SH-SY5Y (cell line): ENCODE measurements around the gene PDCD7.

Experiments used
- GATA2 ChIP-seq: IDR thresholded peaks from 2 replicates; pipeline ENCODE4 v1.6.1; 2011; ENCODE audit warnings: mild to moderate bottlenecking, low read depth, low read length
- GATA3 ChIP-seq: IDR thresholded peaks from 2 replicates; pipeline ENCODE4 v1.6.1; 2011; ENCODE audit warnings: low read depth, mild to moderate bottlenecking, low read length, moderate library complexity

Gene PDCD7, protein sequence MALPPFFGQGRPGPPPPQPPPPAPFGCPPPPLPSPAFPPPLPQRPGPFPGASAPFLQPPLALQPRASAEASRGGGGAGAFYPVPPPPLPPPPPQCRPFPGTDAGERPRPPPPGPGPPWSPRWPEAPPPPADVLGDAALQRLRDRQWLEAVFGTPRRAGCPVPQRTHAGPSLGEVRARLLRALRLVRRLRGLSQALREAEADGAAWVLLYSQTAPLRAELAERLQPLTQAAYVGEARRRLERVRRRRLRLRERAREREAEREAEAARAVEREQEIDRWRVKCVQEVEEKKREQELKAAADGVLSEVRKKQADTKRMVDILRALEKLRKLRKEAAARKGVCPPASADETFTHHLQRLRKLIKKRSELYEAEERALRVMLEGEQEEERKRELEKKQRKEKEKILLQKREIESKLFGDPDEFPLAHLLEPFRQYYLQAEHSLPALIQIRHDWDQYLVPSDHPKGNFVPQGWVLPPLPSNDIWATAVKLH

DNA sequence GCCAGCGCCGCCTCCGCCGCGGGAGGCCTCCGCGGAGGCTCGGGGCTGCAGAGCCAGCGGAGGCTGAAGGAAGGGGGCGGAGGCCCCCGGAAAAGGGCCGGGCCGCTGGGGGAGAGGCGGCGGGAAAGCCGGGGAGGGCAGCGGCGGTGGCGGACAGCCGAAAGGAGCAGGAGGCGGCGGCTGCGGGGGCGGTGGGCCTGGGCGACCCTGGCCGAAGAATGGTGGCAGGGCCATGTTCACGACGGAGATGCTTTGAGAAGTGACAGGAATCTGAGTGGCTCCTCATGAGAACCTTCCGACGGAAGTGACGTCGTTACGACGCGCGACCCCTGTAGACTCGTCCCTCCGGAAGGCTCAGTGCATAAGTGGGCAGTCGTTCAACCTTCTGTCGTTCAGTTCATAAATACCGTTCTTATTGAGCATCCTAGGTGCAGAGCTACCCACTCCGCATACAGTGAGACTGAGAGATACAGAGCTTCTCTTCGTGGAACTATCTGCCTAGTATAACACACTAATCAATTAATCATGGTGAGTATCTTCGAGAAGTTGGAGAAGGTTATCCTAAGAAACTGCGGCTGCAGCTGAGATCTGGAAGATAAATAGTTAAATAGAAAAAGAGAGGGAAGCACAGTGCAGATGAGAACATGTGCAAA, at the start of gene PDCD7:
Gene PDCD7 (minus strand): TSS at position 261 of the 653 bp plus-strand sequence. CDS start 27 bp downstream, at position 234.
- TF ChIP-seq GATA3 (peak; percentile 30; the same call in 1 of the 2 replicates), GATA2 (peak; percentile 33; the same call in 1 of the 2 replicates)

DNA sequence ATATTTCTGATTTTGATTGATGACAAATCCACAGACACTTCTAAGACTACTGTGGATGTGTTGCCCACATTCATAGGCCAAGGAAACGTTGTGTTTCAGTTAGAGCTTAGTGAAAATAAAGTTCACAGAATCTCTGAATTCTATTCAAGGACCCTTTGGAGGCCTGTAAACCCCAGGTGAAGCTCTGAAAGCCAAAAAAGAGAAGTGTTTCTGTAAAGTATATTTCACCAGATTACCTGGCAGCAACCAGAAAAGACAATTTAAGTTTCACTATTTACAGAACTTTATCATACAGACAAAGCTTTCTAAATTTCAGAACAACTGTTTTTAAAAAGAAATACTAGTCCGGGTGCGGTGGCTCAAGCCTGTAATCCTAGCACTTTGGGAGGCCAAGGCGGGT, 48.9 kb upstream of the PDCD7 start:
- TF ChIP-seq GATA3 (no peak), GATA2 (no peak)

DNA sequence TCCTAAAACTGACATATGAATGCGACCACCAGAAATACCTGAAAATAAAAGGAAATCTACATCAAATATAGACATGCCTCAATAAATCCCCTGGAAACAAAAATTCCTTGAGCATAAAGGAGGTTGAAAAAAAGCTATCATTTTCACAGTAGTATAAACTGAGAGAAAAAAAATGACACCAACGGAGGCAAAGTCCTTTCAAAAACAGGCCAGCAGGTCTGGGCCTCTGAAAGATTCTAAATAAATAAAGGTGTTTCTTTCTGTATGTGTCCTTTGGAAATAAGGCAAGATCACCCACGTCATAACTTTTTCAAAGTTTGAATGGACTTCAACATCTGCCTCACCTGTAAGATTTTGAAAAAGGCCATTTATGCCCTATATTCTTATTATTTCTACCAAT, 46.6 kb upstream of the PDCD7 start:
- no peak for TF ChIP-seq GATA3

DNA sequence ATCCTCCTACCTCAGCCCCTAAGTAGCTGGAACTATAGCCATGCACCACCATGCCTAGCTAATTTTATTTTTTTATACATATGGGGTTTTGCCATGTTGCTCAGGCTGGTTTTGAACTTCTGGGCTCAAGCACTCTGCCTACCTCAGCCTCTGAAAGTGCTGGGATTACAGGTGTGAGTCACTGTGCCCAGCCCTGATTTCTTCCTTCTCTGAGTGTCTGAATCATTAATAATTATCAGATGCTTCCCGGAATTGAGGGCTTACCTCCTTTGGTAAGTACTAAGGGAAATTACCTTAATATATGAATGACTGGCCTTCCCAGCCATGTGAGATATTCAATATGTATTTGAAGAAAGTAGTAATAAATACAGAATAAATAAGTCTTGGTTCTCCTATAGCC, 44.3 kb upstream of the PDCD7 start:
- TF ChIP-seq GATA3 (no peak), GATA2 (no peak)

DNA sequence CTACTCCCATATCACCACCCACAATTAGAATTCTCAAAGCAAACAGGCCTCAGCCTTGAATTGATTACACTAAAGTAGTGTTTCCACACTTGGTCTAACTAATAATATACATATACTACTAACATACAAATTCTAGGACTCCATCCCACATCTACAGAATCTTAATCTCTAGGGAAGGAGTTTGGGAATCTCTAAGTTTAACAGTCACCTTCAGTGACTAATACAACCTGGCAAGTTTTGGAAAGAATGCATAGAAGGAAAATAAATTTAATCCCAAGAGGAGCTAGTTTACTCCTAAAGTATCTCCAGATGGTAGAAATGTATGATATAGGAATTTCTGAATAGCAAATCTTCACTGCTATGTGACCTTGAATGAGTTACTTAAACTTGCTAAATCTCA, 42.4 kb upstream of the PDCD7 start:
- no peak for TF ChIP-seq GATA2
- no peak for TF ChIP-seq GATA3

DNA sequence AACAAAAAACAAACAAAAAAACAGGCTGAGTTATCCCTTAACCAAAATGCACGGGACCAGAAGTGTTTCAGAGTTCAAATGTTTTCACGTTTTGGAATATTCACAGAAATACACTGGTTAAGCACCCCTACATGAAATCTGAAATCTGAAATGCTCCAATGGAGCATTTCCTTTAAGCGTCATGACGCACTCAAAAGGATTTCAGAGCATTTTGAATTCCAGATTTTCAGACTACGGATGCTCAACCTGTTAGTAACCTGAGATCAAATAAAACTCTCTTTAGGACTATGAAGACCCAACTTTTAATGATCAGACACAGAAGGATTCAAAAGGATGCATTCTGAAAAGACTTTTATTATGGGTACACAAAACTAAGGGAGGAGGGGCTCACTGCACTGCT, 41.9 kb upstream of the PDCD7 start:
- TF ChIP-seq GATA2, result no peak
- TF ChIP-seq GATA3, result no peak

DNA sequence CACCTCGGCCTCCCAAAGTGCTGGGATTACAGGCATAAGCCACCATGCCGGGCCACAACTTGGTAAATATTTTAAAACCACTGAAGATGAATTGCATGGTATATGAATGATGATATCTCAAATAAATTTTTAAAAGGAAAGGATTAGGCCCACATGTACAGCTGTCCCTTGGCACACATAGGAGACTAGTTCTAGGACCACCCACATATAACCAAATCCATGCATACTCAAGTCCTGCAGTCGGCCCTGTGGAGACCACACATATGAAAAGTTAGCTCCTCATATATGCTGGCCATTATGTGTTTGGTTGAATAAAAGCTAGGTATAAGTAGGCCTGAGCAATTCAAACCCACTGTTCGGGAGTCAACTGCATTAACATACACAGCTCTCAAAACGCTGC, 40.9 kb upstream of the PDCD7 start:
- TF ChIP-seq GATA2 (no peak), GATA3 (no peak)

DNA sequence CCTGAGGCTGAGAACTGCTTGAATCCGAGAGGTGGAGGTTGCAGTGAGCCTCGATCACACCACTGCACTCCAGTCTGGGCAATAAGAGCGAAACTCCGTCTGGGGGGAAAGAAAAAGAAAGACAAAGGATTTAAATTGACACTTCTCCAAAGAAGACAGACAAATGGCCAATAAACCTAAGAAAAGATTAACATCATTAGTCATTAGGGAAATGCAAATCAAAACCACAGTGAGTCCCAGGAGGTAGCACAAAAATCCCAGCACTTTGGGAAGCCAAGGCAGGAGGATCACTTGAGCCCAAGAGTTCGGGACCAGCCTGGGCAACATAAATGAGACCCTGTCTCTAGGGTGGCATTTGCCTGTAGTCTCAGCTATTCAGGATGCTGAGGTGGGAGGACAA, 38.9 kb upstream of the PDCD7 start:
- no peak for TF ChIP-seq GATA3
- no peak for TF ChIP-seq GATA2

DNA sequence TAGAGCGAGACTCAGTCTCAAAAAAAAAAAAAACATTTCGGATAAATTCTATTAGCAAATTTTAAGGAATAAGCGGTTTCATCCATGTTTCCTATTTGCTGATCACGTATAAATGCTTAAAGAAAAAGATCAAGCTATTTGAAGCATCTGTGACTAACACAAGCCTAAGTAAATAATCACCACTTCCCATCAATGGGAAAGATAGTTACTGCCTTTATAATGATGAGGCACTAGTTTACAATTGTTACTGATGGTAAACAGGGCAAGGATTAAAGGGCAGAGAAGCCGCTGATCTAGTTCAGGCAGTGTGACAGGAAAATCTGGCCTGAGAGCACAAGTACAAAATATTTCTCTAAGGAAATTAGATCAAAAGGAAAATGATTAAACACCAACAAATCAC, 37.8 kb upstream of the PDCD7 start:
- TF ChIP-seq GATA3 (no peak), GATA2 (no peak)

DNA sequence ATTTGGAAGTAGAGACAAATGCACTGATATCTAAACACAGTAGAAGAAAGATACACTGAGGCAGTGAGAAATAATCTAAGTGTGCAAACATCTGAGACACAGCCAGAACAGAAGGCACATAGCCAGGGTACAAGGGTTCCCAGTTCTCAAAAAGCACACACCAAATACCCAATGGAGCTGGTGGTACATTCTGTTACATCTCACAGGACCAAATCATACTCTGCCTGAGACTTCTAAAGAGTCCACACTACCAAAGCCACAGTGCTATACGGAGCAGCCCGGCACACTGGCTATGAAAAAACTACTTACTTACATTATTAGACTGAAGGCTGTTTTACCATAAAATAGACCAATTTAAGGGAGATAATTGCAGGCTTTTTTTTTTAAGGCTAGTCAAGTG, 32.3 kb upstream of the PDCD7 start:
- TF ChIP-seq GATA2 (no peak), GATA3 (no peak)

DNA sequence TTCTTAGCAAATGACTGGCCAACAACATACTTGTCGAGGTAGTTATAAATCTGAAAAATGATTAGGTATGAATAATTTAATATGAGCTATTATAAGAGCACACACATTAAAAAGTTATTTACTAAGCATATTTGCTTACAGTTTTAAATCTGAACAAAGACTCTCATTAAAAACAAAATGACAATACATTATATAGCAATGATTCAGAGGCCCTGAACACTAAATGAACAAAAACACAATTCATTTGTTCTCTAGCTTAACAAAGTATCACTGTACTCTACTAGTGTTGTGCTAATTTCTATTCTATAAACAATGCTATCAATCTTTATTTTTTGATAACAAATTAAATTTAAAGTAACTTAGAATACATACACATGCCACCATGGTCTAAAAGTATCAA, 30.5 kb upstream of the PDCD7 start:
- no peak for TF ChIP-seq GATA2
- no peak for TF ChIP-seq GATA3

DNA sequence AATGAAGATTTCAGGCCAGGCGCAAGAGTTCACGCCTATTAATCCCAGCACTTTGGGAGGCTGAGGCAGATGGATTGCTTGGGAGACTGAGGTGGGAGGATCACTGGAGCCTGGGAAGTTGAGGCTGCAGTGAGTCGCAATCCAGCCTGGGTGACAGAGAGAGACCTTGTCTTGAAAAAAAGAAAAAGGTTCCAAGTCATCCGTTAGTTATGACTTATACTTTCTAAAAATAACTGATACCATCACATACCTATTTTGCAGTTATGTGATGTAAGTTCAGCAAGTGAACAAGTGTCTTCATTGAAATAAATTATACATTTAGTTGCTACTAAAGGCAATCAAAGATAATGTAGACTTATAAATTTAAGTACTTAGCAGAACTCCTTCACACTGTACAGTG, 29.4 kb upstream of the PDCD7 start:
- no peak for TF ChIP-seq GATA2
- no peak for TF ChIP-seq GATA3

DNA sequence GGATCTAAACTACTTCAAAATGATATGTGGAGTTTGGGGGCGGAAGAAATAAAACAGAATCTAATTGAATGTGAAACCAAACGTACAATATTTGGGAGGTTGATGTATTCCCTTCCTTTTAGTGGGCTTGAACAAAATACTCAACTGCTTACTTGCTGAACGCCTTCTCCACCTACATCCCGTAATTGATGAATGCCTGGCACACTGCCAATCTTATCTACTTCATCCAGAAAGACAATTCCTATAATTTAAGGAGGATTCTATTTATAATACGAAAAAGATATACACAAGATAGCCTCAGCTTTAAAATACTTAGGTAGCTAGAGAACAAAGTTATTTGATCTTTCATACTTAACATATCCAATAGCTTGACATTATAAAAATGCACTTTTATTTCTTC, 23.1 kb upstream of the PDCD7 start:
- TF ChIP-seq GATA3 (no peak), GATA2 (no peak)

DNA sequence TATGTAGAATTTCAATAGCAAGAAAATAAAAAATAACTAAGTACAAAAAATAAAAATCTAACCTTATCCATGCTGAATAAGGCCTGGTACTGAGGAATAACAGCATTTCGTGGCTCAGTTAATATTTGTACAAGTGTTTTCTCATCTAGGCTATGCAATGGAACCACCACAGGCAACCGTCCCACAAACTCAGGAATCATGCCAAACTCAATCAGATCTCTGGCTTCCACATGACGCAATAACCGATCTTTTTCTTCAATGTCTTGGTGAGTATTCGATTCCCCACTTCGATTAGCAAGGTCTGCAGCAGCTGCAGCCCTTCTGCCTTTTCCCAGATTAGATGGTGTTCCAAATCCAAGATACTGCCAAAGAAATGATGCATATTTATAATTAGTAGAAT, 21.1 kb upstream of the PDCD7 start:
- TF ChIP-seq GATA3 (no peak), GATA2 (no peak)

DNA sequence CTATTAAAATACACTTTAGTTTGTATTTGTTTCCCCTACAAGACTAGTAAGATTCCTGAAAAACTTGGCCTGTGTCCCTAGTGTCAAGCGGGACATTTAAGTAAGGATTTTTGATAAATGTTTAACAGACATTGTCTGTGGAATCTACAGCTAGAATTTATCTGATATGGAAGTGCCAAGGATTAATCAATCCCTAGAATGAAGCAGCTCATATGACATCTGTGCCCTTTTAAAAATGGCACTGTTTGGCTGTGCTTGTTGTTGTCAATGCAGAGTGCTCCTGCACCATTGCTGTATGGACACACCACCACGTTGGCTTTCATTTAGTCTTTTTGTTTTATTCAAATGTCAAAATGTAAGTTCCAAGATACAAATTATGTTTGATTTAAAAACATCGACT, 14.3 kb upstream of the PDCD7 start:
- TF ChIP-seq GATA2 (no peak), GATA3 (no peak)
